Panc1 (cell line): Measurements from ENCODE around the gene SOX5. TPM values are rescaled to one million over a fixed set of nuclear protein-coding genes. Genes with fewer than 3 reads are reported as not detected.

Experiments
- ATAC-seq: fragments of 200-7000 bp; cut with Tn5 transposase; 2 replicates; pipeline ENCODE4 v1.9.1; 2020; ENCODE audit warnings: mild to moderate bottlenecking, moderate library complexity
- BruUV-seq: library from RNA; stranded (reverse); fragments of 400-500 nt; replicated peaks from 2 replicates; lab custom pipeline; 2021; lab: Mats Ljungman, UMichigan
- CTCF ChIA-PET: fragments of 300-600 bp; sonication (Branson Sonifier 250); formaldehyde crosslinking; loops from one replicate; lab custom pipeline; 2022; ENCODE audit warnings: antibody characterized with exemption; lab: Charles Lee
- POLR2A ChIA-PET: fragments of 300-600 bp; sonication (Branson Sonifier 250); formaldehyde crosslinking; loops from one replicate; lab custom pipeline; 2022; ENCODE audit warnings: antibody characterized with exemption; lab: Charles Lee
- DNase-seq: peaks from one replicate; pipeline ENCODE4 v3.0.0-alpha.2; 2010; ENCODE audit warnings: low read depth, low spot score
- H3K27ac ChIP-seq: 2 replicates; pipeline ENCODE4 v1.5.1; 2011; ENCODE audit warnings: mild to moderate bottlenecking, low read length, inconsistent platforms
- H3K27me3 ChIP-seq: fragments of 200-500 bp; sonication (Bioruptor generic); 2 replicates; pipeline ENCODE4 v1.6.0; 2014; ENCODE audit warnings: low read length, inconsistent platforms; ENCODE audit not compliant: control insufficient read depth, insufficient read depth
- H3K36me3 ChIP-seq: fragments of 200-500 bp; sonication (Bioruptor generic); 2 replicates; pipeline ENCODE4 v1.5.1; 2014; ENCODE audit warnings: inconsistent platforms, mild to moderate bottlenecking, low read length, moderate library complexity; ENCODE audit not compliant: control insufficient read depth, insufficient read depth
- H3K4me1 ChIP-seq: 2 replicates; pipeline ENCODE4 v1.5.1; 2011; ENCODE audit warnings: inconsistent platforms, mild to moderate bottlenecking, low read length, moderate library complexity; ENCODE audit not compliant: control insufficient read depth, insufficient read depth
- H3K4me3 ChIP-seq, 2 experiments: 2 replicates each; pipeline ENCODE4 v1.5.1; 2011 to 2012; ENCODE audit warnings: low read depth in 2 of 2, low read length in 2 of 2, mild to moderate bottlenecking in 2 of 2, inconsistent platforms in 1 of 2, moderate library complexity in 1 of 2
- H3K9me3 ChIP-seq: fragments of 200-500 bp; sonication (Bioruptor generic); 2 replicates; pipeline ENCODE4 v1.5.1; 2014; ENCODE audit warnings: low read depth, mild to moderate bottlenecking, inconsistent platforms, low read length, moderate library complexity; ENCODE audit not compliant: control insufficient read depth, insufficient read depth
- POLR2AphosphoS5 ChIP-seq: IDR thresholded peaks from 2 replicates; pipeline ENCODE4 v1.6.1; 2012; ENCODE audit warnings: mild to moderate bottlenecking, low read depth, low read length, moderate library complexity
- SIN3A ChIP-seq: IDR thresholded peaks from 2 replicates; pipeline ENCODE4 v1.6.1; 2012; ENCODE audit warnings: low read depth, mild to moderate bottlenecking, low read length, moderate library complexity, borderline replicate concordance; ENCODE audit not compliant: insufficient read depth
- TCF7L2 ChIP-seq: IDR thresholded peaks from 2 replicates; pipeline ENCODE4 v1.6.1; 2011; ENCODE audit warnings: mild to moderate bottlenecking, low read depth, low read length, inconsistent platforms
- in situ Hi-C: cut with HindIII; loops from 2 replicates; pipeline ENCODE4 v1.10.0; 2016; ENCODE audit warnings: low sequenced_read_pairs, low pct_unique_long_range_greater_than_20kb
- intact Hi-C: fragments of 100-400 bp; cut with micrococcal nuclease; formaldehyde crosslinking; loops from one replicate; pipeline ENCODE4 v1.10.0; 2022; ENCODE audit not compliant: unreplicated experiment
- total RNA-seq: library from RNA; stranded (reverse); gene quantifications from one replicate; pipeline ENCODE4 v1.2.1, GENCODE V29; 2021; ENCODE audit not compliant: unreplicated experiment
- TF ChIP-seq, protein P1 (sequence below), 2 experiments: IDR thresholded peaks; 2 replicates each; pipeline ENCODE4 v1.6.1; 2011 to 2012; ENCODE audit warnings: low read depth in 2 of 2, control low read depth in 1 of 2, low read length in 1 of 2, mild to moderate bottlenecking in 1 of 2, moderate library complexity in 1 of 2; ENCODE audit not compliant: insufficient read depth in 1 of 2
- TF ChIP-seq, protein P2 (sequence below): fragments of 450-650 bp; IDR thresholded peaks from 2 replicates; pipeline ENCODE4 v1.5.1; 2017; ENCODE audit warnings: mild to moderate bottlenecking

The SOX5 gene
- total RNA-seq, 1 experiment from 2014 or later: 0.23 TPM

DNA sequence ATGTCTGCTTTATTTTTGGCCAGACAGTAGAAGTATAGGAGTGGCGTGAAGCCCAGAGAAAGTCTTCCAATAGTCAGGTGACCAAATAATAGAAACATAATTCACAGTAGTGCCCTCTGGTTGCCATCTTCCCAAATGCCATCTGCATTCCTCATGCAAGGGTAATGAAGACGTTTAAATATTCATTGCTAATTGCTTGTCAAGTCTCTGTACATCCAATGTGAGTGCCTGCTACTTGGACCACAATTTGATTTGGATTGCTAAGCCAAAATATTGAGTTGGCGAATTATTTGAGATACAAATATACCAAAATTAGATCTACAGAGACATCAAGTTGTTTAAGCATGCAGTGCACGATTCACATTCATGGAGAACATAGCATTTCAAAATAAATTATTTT, 402.7 kb downstream of the SOX5 start:
- in situ Hi-C loops (no loop called here), intact Hi-C loops (no loop called here)
- Histone ChIP-seq H3K27ac (no peak overlapping the region), H3K9me3 (no peaks in the 10 kb centered on the region), H3K36me3 (no peaks in the 10 kb centered on the region), H3K4me3 (no peak overlapping the region), H3K27me3 (no peaks in the 10 kb centered on the region), H3K4me1 (no peaks in the 10 kb centered on the region)
- DNase-seq (no peak), ATAC-seq (no peak)
- ChIA-PET CTCF (no interaction called here), POLR2A (no interaction called here)
- no TSS peak for BruUV-seq
- TF ChIP-seq, protein P1, sequence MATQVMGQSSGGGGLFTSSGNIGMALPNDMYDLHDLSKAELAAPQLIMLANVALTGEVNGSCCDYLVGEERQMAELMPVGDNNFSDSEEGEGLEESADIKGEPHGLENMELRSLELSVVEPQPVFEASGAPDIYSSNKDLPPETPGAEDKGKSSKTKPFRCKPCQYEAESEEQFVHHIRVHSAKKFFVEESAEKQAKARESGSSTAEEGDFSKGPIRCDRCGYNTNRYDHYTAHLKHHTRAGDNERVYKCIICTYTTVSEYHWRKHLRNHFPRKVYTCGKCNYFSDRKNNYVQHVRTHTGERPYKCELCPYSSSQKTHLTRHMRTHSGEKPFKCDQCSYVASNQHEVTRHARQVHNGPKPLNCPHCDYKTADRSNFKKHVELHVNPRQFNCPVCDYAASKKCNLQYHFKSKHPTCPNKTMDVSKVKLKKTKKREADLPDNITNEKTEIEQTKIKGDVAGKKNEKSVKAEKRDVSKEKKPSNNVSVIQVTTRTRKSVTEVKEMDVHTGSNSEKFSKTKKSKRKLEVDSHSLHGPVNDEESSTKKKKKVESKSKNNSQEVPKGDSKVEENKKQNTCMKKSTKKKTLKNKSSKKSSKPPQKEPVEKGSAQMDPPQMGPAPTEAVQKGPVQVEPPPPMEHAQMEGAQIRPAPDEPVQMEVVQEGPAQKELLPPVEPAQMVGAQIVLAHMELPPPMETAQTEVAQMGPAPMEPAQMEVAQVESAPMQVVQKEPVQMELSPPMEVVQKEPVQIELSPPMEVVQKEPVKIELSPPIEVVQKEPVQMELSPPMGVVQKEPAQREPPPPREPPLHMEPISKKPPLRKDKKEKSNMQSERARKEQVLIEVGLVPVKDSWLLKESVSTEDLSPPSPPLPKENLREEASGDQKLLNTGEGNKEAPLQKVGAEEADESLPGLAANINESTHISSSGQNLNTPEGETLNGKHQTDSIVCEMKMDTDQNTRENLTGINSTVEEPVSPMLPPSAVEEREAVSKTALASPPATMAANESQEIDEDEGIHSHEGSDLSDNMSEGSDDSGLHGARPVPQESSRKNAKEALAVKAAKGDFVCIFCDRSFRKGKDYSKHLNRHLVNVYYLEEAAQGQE (IDR thresholded peaks at IDR 0.05; ENCODE audit: insufficient read depth in 1 of 2, low read depth in 2 of 2, low read length in 1 of 2): no peak
- no peak for TF ChIP-seq SIN3A
- TF ChIP-seq POLR2AphosphoS5: no peak
- TF ChIP-seq TCF7L2: no peak
- TF ChIP-seq, protein P2, sequence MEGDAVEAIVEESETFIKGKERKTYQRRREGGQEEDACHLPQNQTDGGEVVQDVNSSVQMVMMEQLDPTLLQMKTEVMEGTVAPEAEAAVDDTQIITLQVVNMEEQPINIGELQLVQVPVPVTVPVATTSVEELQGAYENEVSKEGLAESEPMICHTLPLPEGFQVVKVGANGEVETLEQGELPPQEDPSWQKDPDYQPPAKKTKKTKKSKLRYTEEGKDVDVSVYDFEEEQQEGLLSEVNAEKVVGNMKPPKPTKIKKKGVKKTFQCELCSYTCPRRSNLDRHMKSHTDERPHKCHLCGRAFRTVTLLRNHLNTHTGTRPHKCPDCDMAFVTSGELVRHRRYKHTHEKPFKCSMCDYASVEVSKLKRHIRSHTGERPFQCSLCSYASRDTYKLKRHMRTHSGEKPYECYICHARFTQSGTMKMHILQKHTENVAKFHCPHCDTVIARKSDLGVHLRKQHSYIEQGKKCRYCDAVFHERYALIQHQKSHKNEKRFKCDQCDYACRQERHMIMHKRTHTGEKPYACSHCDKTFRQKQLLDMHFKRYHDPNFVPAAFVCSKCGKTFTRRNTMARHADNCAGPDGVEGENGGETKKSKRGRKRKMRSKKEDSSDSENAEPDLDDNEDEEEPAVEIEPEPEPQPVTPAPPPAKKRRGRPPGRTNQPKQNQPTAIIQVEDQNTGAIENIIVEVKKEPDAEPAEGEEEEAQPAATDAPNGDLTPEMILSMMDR: no peak

DNA sequence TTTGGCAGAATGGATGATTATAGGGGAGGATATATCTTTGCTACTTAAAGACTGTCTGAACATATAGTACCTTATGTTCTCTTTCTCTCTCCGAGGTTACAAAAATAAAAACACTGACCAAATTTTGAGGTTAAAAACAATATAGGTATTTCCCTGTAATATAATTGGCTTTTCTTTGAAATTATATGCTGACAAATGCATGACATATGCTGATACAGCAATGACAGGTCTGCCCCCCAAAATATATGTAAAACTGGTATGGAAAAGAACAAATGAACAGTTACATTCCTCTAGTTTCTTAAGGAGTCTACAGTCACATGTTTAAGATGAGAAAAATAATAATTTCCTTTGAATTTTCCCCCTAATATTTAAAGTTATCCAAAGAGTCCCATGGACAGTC, 405.7 kb downstream of the SOX5 start:
- no peak overlapping the region for H3K27ac ChIP-seq
- TF ChIP-seq POLR2AphosphoS5 (no peak), TCF7L2 (no peak), SIN3A (no peak)
- TF ChIP-seq, protein P2: no peak
- TF ChIP-seq, protein P1 (IDR thresholded peaks at IDR 0.05; ENCODE audit: insufficient read depth in 1 of 2, low read depth in 2 of 2, low read length in 1 of 2): no peak
- intact Hi-C loops: no loop called here
- ATAC-seq: no peak
- ChIA-PET POLR2A (no interaction called here), CTCF (no interaction called here)
- in situ Hi-C loops: no loop called here
- no peaks in the 10 kb centered on the region for H3K9me3 ChIP-seq
- H3K36me3 ChIP-seq: no peaks in the 10 kb centered on the region
- BruUV-seq: no TSS peak
- no peak for DNase-seq
- no peaks in the 10 kb centered on the region for H3K4me1 ChIP-seq
- no peaks in the 10 kb centered on the region for H3K27me3 ChIP-seq
- H3K4me3 ChIP-seq: no peak overlapping the region
